Trophoblast cell (in vitro differentiated cells and primary cell): ENCODE data around the gene NAT14.

ENCODE experiments used
- DNase-seq, 2 donors: peaks; one replicate each; pipeline ENCODE4 v3.0.0-alpha.2; 2016
- H2AFZ ChIP-seq: 2 replicates; pipeline ENCODE4 v1.6.1; 2013; ENCODE audit warnings: low read length, moderate library complexity, mild to moderate bottlenecking; ENCODE audit not compliant: insufficient read depth, poor library complexity
- H2AK5ac ChIP-seq: 2 replicates; pipeline ENCODE4 v1.6.1; 2013; ENCODE audit warnings: mild to moderate bottlenecking, low read length
- H2BK120ac ChIP-seq: 2 replicates; pipeline ENCODE4 v1.6.1; 2013; ENCODE audit warnings: low read length, mild to moderate bottlenecking, moderate library complexity; ENCODE audit not compliant: insufficient read depth, poor library complexity
- H2BK12ac ChIP-seq: 2 replicates; pipeline ENCODE4 v1.6.1; 2013; ENCODE audit warnings: mild to moderate bottlenecking, low read length, moderate library complexity
- H2BK5ac ChIP-seq: 2 replicates; pipeline ENCODE4 v1.6.1; 2013; ENCODE audit warnings: low read length, low read depth, moderate library complexity, mild to moderate bottlenecking; ENCODE audit not compliant: poor library complexity
- H3K14ac ChIP-seq: 2 replicates; pipeline ENCODE4 v1.6.1; 2013; ENCODE audit warnings: mild to moderate bottlenecking, low read length
- H3K18ac ChIP-seq: 2 replicates; pipeline ENCODE4 v1.6.1; 2013; ENCODE audit warnings: mild to moderate bottlenecking, low read length
- H3K23ac ChIP-seq: 2 replicates; pipeline ENCODE4 v1.6.1; 2013; ENCODE audit warnings: low read length
- H3K27ac ChIP-seq: 2 replicates; pipeline ENCODE4 v1.5.1; 2013; ENCODE audit warnings: low read depth, mild to moderate bottlenecking, inconsistent platforms, low read length, moderate library complexity
- H3K27me3 ChIP-seq: 2 replicates; pipeline ENCODE4 v1.6.1; 2013; ENCODE audit warnings: inconsistent platforms, mild to moderate bottlenecking, low read length, moderate library complexity; ENCODE audit not compliant: insufficient read depth
- H3K36me3 ChIP-seq, 2 experiments: 1 replicate in 1 of 2; 2 replicates in 1 of 2; pipeline ENCODE4 v1.6.1; 2013; ENCODE audit warnings: low read length in 2 of 2, mild to moderate bottlenecking in 2 of 2, moderate library complexity in 1 of 2; ENCODE audit not compliant: insufficient read depth in 2 of 2, control insufficient read depth in 1 of 2
- H3K4ac ChIP-seq: 2 replicates; pipeline ENCODE4 v1.6.1; 2013; ENCODE audit warnings: low read depth, mild to moderate bottlenecking, low read length, moderate library complexity
- H3K4me1 ChIP-seq, 2 experiments: 1 replicate in 1 of 2; 2 replicates in 1 of 2; pipeline ENCODE4 v1.6.1; 2013; ENCODE audit warnings: low read length in 2 of 2, mild to moderate bottlenecking in 2 of 2, moderate library complexity in 1 of 2; ENCODE audit not compliant: insufficient read depth in 2 of 2, control insufficient read depth in 1 of 2
- H3K4me2 ChIP-seq: 2 replicates; pipeline ENCODE4 v1.6.1; 2013; ENCODE audit warnings: inconsistent platforms, mild to moderate bottlenecking, low read length, moderate library complexity
- H3K4me3 ChIP-seq: 2 replicates; pipeline ENCODE4 v1.5.1; 2013; ENCODE audit warnings: mild to moderate bottlenecking, low read depth, low read length, inconsistent platforms
- H3K79me1 ChIP-seq: one replicate; pipeline ENCODE4 v1.6.1; 2013; ENCODE audit warnings: low read length
- H3K79me2 ChIP-seq: 2 replicates; pipeline ENCODE4 v1.6.1; 2013; ENCODE audit warnings: low read length, mild to moderate bottlenecking; ENCODE audit not compliant: control insufficient read depth, insufficient read depth, poor library complexity
- H3K9ac ChIP-seq: 2 replicates; pipeline ENCODE4 v1.6.1; 2013; ENCODE audit warnings: mild to moderate bottlenecking, low read length
- H3K9me3 ChIP-seq: 2 replicates; pipeline ENCODE4 v1.6.1; 2013; ENCODE audit warnings: low read depth, mild to moderate bottlenecking, control low read depth, inconsistent platforms, low read length; ENCODE audit not compliant: insufficient read depth
- H4K12ac ChIP-seq: 2 replicates; pipeline ENCODE4 v1.6.1; 2013; ENCODE audit warnings: low read depth, mild to moderate bottlenecking, low read length, moderate library complexity
- H4K8ac ChIP-seq: 2 replicates; pipeline ENCODE4 v1.6.1; 2013; ENCODE audit warnings: low read depth, mild to moderate bottlenecking, low read length, moderate library complexity
- H4K91ac ChIP-seq: one replicate; pipeline ENCODE4 v1.6.1; 2013; ENCODE audit warnings: low read depth, mild to moderate bottlenecking, low read length, moderate library complexity
- WGBS: extraction: QIAGEN DNeasy Blood & Tissue Kit; methylation state at CpG from one replicate; pipeline ENCODE4 v1.1.7; 2013; ENCODE audit warnings: missing lambda C conversion rate; ENCODE audit not compliant: insufficient read length, insufficient coverage; ENCODE audit errors: extremely low coverage; 5-methylcytosine and 5-hydroxymethylcytosine counted together

The NAT14 gene

GRCh38 chr19:55498246-55498840, 13.4 kb downstream of the NAT14 start:
- H3K9me3 ChIP-seq: peaks cover under 1% of the 10 kb centered on the region
- no peak overlapping the region for H3K4me2 ChIP-seq
- H3K9ac ChIP-seq: no peak overlapping the region
- no peaks in the 10 kb centered on the region for H3K79me2 ChIP-seq
- no peak overlapping the region for H4K12ac ChIP-seq
- no peaks in the 10 kb centered on the region for H3K79me1 ChIP-seq
- H3K27ac ChIP-seq: no peak overlapping the region
- DNase-seq: no peak
- H2BK5ac ChIP-seq: no peak overlapping the region
- no peak overlapping the region for H4K8ac ChIP-seq
- H3K4ac ChIP-seq: no peak overlapping the region
- H3K14ac ChIP-seq: no peak overlapping the region
- H3K27me3 ChIP-seq: no peaks in the 10 kb centered on the region
- no CpG with 5 or more reads among the region's 2 CpGs for WGBS
- no peak overlapping the region for H2BK120ac ChIP-seq
- H3K36me3 ChIP-seq: peaks cover 27 to 36% of the 10 kb centered on the region in 2 experiments
- no peak overlapping the region for H2BK12ac ChIP-seq
- peaks cover 7 to 8% of the 10 kb centered on the region in 2 experiments for H3K4me1 ChIP-seq
- no peak overlapping the region for H3K23ac ChIP-seq
- no peak overlapping the region for H3K4me3 ChIP-seq
- no peak overlapping the region for H2AFZ ChIP-seq
- no peak overlapping the region for H4K91ac ChIP-seq
- no peak overlapping the region for H2AK5ac ChIP-seq
- H3K18ac ChIP-seq: no peak overlapping the region

GRCh38 chr19:55500368-55500952, 15.5 kb downstream of the NAT14 start:
- no peak overlapping the region for H4K8ac ChIP-seq
- H3K36me3 ChIP-seq: peaks cover 25 to 29% of the 10 kb centered on the region in 2 experiments
- no peak overlapping the region for H4K91ac ChIP-seq
- WGBS: no CpG with 5 or more reads among the region's 26 CpGs
- H2AFZ ChIP-seq: no peak overlapping the region
- H3K9me3 ChIP-seq: peaks cover 3% of the 10 kb centered on the region
- H2BK12ac ChIP-seq: no peak overlapping the region
- H2BK5ac ChIP-seq: no peak overlapping the region
- H3K79me2 ChIP-seq: no peaks in the 10 kb centered on the region
- no peak overlapping the region for H3K4me2 ChIP-seq
- H3K9ac ChIP-seq: no peak overlapping the region
- no peak overlapping the region for H3K27ac ChIP-seq
- H3K14ac ChIP-seq: no peak overlapping the region
- no peak overlapping the region for H2AK5ac ChIP-seq
- no peak overlapping the region for H3K23ac ChIP-seq
- no peak overlapping the region for H2BK120ac ChIP-seq
- H3K18ac ChIP-seq: no peak overlapping the region
- H3K4ac ChIP-seq: no peak overlapping the region
- no peak for DNase-seq
- H3K79me1 ChIP-seq: no peaks in the 10 kb centered on the region
- no peak overlapping the region for H3K4me3 ChIP-seq
- H4K12ac ChIP-seq: no peak overlapping the region
- peaks cover 0 to 7% of the 10 kb centered on the region in 2 experiments for H3K4me1 ChIP-seq
- H3K27me3 ChIP-seq: peaks cover 2% of the 10 kb centered on the region

GRCh38 chr19:55502197-55502952, 17.4 kb downstream of the NAT14 start:
- H2BK120ac ChIP-seq: no peak overlapping the region
- no peak overlapping the region for H3K23ac ChIP-seq
- H3K4ac ChIP-seq: no peak overlapping the region
- H3K79me2 ChIP-seq: no peaks in the 10 kb centered on the region
- H3K9ac ChIP-seq: no peak overlapping the region
- H3K14ac ChIP-seq: no peak overlapping the region
- H2AK5ac ChIP-seq: no peak overlapping the region
- no peak overlapping the region for H2AFZ ChIP-seq
- H3K18ac ChIP-seq: no peak overlapping the region
- H3K27ac ChIP-seq: no peak overlapping the region
- H3K4me2 ChIP-seq: no peak overlapping the region
- H4K8ac ChIP-seq: no peak overlapping the region
- H3K36me3 ChIP-seq: peaks cover 19 to 28% of the 10 kb centered on the region in 2 experiments
- no peak for DNase-seq
- H3K4me3 ChIP-seq: no peak overlapping the region
- H3K79me1 ChIP-seq: no peaks in the 10 kb centered on the region
- peaks cover 2% of the 10 kb centered on the region for H3K27me3 ChIP-seq
- WGBS: 100% methylated on average over 1 of the region's 9 CpGs
- H4K91ac ChIP-seq: no peak overlapping the region
- no peak overlapping the region for H4K12ac ChIP-seq
- H3K9me3 ChIP-seq: peaks cover 3% of the 10 kb centered on the region
- H2BK5ac ChIP-seq: no peak overlapping the region
- H3K4me1 ChIP-seq: peaks cover 0 to 7% of the 10 kb centered on the region in 2 experiments
- H2BK12ac ChIP-seq: no peak overlapping the region

GRCh38 chr19:55503157-55503501, 18.1 kb downstream of the NAT14 start:
- Histone ChIP-seq H3K23ac (no peak overlapping the region), H3K4me2 (no peak overlapping the region), H3K9me3 (peaks cover 6% of the 10 kb centered on the region), H3K27me3 (peaks cover 2% of the 10 kb centered on the region), H3K27ac (no peak overlapping the region), H4K12ac (no peak overlapping the region), H3K4me3 (no peak overlapping the region), H2AK5ac (no peak overlapping the region), H3K18ac (no peak overlapping the region), H3K9ac (no peak overlapping the region), H3K14ac (no peak overlapping the region), H2BK120ac (no peak overlapping the region), H2BK12ac (peak overlapping the region; percentile 10), H3K79me1 (no peaks in the 10 kb centered on the region), H3K36me3 (peaks cover 15 to 24% of the 10 kb centered on the region in 2 experiments), H2AFZ (no peak overlapping the region), H4K8ac (peak overlapping the region; percentile 47), H3K4ac (no peak overlapping the region), H2BK5ac (no peak overlapping the region), H3K4me1 (peaks cover 0 to 7% of the 10 kb centered on the region in 2 experiments), H4K91ac (peak overlapping the region; percentile 29), H3K79me2 (no peaks in the 10 kb centered on the region)
- no CpG with 5 or more reads among the region's 17 CpGs for WGBS
- no peak for DNase-seq
